Measurements from ENCODE around the gene LCN15. TPM values are rescaled to one million over a fixed set of nuclear protein-coding genes. Genes with fewer than 3 reads are reported as not detected.
"Not testable (repeated sequence)": the region's sequence is repeated elsewhere in the genome, so short reads cannot be mapped to it uniquely, and the experiment has no call there.

LCN15 gene
- total RNA-seq, 4 donors from 2014 or later: 1.5 to 9.3 TPM; not detected in 2

GRCh38 chr9:136766410-136767120 is 2.2 kb upstream of the LCN15 start:
- peak; percentile 69 to 86 (median 75) for DNase-seq
- H3K9me3 ChIP-seq, H3K36me3 ChIP-seq, H3K4me3 ChIP-seq, H3K27me3 ChIP-seq, H3K4me1 ChIP-seq: not testable (repeated sequence)
- H3K27ac ChIP-seq: peak overlapping the region in 2 of 4 donors; percentile 40 to 57
- TF ChIP-seq, protein P1, sequence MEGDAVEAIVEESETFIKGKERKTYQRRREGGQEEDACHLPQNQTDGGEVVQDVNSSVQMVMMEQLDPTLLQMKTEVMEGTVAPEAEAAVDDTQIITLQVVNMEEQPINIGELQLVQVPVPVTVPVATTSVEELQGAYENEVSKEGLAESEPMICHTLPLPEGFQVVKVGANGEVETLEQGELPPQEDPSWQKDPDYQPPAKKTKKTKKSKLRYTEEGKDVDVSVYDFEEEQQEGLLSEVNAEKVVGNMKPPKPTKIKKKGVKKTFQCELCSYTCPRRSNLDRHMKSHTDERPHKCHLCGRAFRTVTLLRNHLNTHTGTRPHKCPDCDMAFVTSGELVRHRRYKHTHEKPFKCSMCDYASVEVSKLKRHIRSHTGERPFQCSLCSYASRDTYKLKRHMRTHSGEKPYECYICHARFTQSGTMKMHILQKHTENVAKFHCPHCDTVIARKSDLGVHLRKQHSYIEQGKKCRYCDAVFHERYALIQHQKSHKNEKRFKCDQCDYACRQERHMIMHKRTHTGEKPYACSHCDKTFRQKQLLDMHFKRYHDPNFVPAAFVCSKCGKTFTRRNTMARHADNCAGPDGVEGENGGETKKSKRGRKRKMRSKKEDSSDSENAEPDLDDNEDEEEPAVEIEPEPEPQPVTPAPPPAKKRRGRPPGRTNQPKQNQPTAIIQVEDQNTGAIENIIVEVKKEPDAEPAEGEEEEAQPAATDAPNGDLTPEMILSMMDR (IDR thresholded peaks at IDR 0.05): peak in 2 of 6 experiments; percentile 35 to 41

GRCh38 chr9:136765745-136766409 is 1.6 kb upstream of the LCN15 start:
- not testable (repeated sequence) for H3K4me3 ChIP-seq, H3K9me3 ChIP-seq, H3K36me3 ChIP-seq, DNase-seq, H3K4me1 ChIP-seq, H3K27me3 ChIP-seq
- peak overlapping the region in 2 of 4 donors; percentile 40 to 57 for H3K27ac ChIP-seq

GRCh38 chr9:136765041-136765440 is 723 bp upstream of the LCN15 start:
- Histone ChIP-seq H3K27me3 (no peaks in the 10 kb centered on the region), H3K4me3 (no peak overlapping the region), H3K4me1 (peaks cover 0 to 3% (median 0%) of the 10 kb centered on the region in 4 donors), H3K27ac (no peak overlapping the region), H3K36me3 (no peaks in the 10 kb centered on the region), H3K9me3 (no peaks in the 10 kb centered on the region)
- no peak for DNase-seq
- TF ChIP-seq POLR2A (IDR thresholded peaks at IDR 0.05): no peak
- TF ChIP-seq, protein P1 (IDR thresholded peaks at IDR 0.05): no peak

- Histone ChIP-seq H3K9me3 (no peaks in the 10 kb centered on the region), H3K36me3 (no peaks in the 10 kb centered on the region), H3K4me1 (peaks cover 0 to 9% (median 0%) of the 10 kb centered on the region in 4 donors), H3K27ac (no peak overlapping the region), H3K27me3 (no peaks in the 10 kb centered on the region), H3K4me3 (no peak overlapping the region)
- TF ChIP-seq POLR2A (IDR thresholded peaks at IDR 0.05): no peak
- TF ChIP-seq, protein P1 (IDR thresholded peaks at IDR 0.05): no peak
- no peak for DNase-seq
These were observed 676 bp downstream of the LCN15 start for GRCh38 chr9:136763649-136764035.

DNA sequence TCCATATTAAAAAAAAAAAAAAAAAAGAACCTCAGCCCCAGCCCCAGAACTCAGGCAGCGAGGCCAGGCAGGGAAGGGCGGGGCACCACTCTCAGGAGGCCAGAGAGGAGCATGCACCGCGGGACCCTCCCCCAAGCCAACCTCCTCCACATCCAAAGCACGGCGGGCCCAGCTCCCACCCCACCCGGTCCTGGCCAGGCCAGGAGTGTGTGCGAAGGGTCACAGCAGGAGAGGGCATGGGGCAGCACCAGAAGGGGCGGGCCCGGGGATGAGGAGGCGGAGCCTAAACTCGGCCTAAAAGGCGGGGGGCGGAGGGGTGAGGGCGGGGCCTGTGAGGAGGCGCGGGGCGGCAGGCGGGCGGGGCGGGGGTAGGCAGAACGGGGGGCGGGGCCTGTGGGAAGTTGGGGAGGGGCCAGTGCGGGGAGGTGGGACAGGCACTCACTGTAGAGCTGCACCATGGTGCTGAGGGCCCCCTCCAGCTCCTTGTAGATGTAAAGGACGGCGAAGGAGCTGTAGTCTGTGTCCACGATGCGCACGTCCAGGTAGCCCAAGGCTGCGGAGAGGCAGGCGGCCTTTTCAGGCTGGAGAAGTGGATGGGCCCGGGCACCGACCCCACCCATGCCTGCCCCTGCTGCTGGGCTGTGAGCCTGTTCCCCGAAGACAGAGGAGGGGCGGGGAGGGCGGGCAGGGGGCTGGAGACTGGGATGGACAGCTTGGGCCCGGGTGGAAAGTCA is 1.2 kb downstream of the LCN15 start:
- no peak for TF ChIP-seq POLR2A (IDR thresholded peaks at IDR 0.05)
- TF ChIP-seq, protein P1 (IDR thresholded peaks at IDR 0.05): no peak
- peak in 2 of 3 donors; percentile 48 to 58 for DNase-seq
- H3K36me3 ChIP-seq: no peaks in the 10 kb centered on the region
- H3K4me3 ChIP-seq: no peak overlapping the region
- H3K27ac ChIP-seq: no peak overlapping the region
- H3K27me3 ChIP-seq: no peaks in the 10 kb centered on the region
- peaks cover 0 to 14% (median 0%) of the 10 kb centered on the region in 4 donors for H3K4me1 ChIP-seq
- no peaks in the 10 kb centered on the region for H3K9me3 ChIP-seq

- H3K27ac ChIP-seq: no peak overlapping the region
- DNase-seq: no peak
- TF ChIP-seq POLR2A (IDR thresholded peaks at IDR 0.05): no peak
- TF ChIP-seq, protein P1 (IDR thresholded peaks at IDR 0.05): no peak
- no peak overlapping the region for H3K4me3 ChIP-seq
- no peaks in the 10 kb centered on the region for H3K36me3 ChIP-seq
- no peaks in the 10 kb centered on the region for H3K9me3 ChIP-seq
- H3K4me1 ChIP-seq: peaks cover 0 to 18% (median 0%) of the 10 kb centered on the region in 4 donors
- no peaks in the 10 kb centered on the region for H3K27me3 ChIP-seq
These were observed 2.1 kb downstream of the LCN15 start for GRCh38 chr9:136762221-136762691.

Data from Peyer's patch (tissue), 4 donors.